Measurements from ENCODE around the gene SMIM32.
A peak's percentile ranks its signal among the peaks of the same experiment; 100 is the strongest.

SMIM32 gene

GRCh38 chr5:136191304-136192014 lies 1.5 kb downstream of the SMIM32 start:
- Histone ChIP-seq H3K27ac (no peak overlapping the region), H3K4me3 (peak overlapping the region in 3 of 7 experiments; percentile 20 to 35 (median 34))

GRCh38 chr5:136190904-136191303 lies 2.1 kb downstream of the SMIM32 start:
- no peak overlapping the region for H3K4me3 ChIP-seq
- no peak overlapping the region for H3K27ac ChIP-seq

GRCh38 chr5:136190091-136190720 lies 2.8 kb downstream of the SMIM32 start:
- Histone ChIP-seq H3K4me3 (no peak overlapping the region), H3K27ac (no peak overlapping the region)

- no peak overlapping the region for H3K27ac ChIP-seq
Observed at GRCh38 chr5:136188859-136189258, 4.1 kb downstream of the SMIM32 start.

GRCh38 chr5:136186796-136187195 lies 6.2 kb downstream of the SMIM32 start:
- Histone ChIP-seq H3K27ac (no peak overlapping the region), H3K4me3 (no peak overlapping the region)

More at GRCh38 chr5:136188859-136189258, 4.1 kb downstream of the SMIM32 start:
- H3K4me3 ChIP-seq = no peak overlapping the region

GRCh38 chr5:136185974-136186665 lies 6.8 kb downstream of the SMIM32 start:
- Histone ChIP-seq H3K27ac (no peak overlapping the region), H3K4me3 (no peak overlapping the region)

- H3K4me3 ChIP-seq = no peak overlapping the region
- no peak overlapping the region for H3K27ac ChIP-seq
Observed at GRCh38 chr5:136182618-136183017, 10.3 kb downstream of the SMIM32 start.

GRCh38 chr5:136174021-136174659 lies 18.8 kb downstream of the SMIM32 start:
- H3K27ac ChIP-seq = no peak overlapping the region

GRCh38 chr5:136169218-136169617 lies 23.7 kb downstream of the SMIM32 start:
- H3K4me3 ChIP-seq = no peak overlapping the region
- H3K27ac ChIP-seq = no peak overlapping the region

More at GRCh38 chr5:136174021-136174659, 18.8 kb downstream of the SMIM32 start:
- H3K4me3 ChIP-seq = no peak overlapping the region

GRCh38 chr5:136166909-136167308 lies 26.1 kb downstream of the SMIM32 start:
- Histone ChIP-seq H3K27ac (no peak overlapping the region), H3K4me3 (no peak overlapping the region)

GRCh38 chr5:136164226-136164625 lies 28.7 kb downstream of the SMIM32 start:
- no peak overlapping the region for H3K4me3 ChIP-seq
- H3K27ac ChIP-seq = no peak overlapping the region

GRCh38 chr5:136162008-136162407 lies 31.0 kb downstream of the SMIM32 start:
- H3K27ac ChIP-seq = no peak overlapping the region

GRCh38 chr5:136159457-136159856 lies 33.5 kb downstream of the SMIM32 start:
- H3K27ac ChIP-seq = no peak overlapping the region

More at GRCh38 chr5:136162008-136162407, 31.0 kb downstream of the SMIM32 start:
- no peak overlapping the region for H3K4me3 ChIP-seq

GRCh38 chr5:136157514-136157913 lies 35.4 kb downstream of the SMIM32 start:
- H3K4me3 ChIP-seq = no peak overlapping the region
- no peak overlapping the region for H3K27ac ChIP-seq

More at GRCh38 chr5:136159457-136159856, 33.5 kb downstream of the SMIM32 start:
- H3K4me3 ChIP-seq = no peak overlapping the region

- no peak overlapping the region for H3K4me3 ChIP-seq
- no peak overlapping the region for H3K27ac ChIP-seq
Observed at GRCh38 chr5:136155761-136156160, 37.2 kb downstream of the SMIM32 start.

- no peak overlapping the region for H3K4me3 ChIP-seq
- no peak overlapping the region for H3K27ac ChIP-seq
Observed at GRCh38 chr5:136155078-136155477, 37.9 kb downstream of the SMIM32 start.

- H3K27ac ChIP-seq = no peak overlapping the region
Observed at GRCh38 chr5:136153581-136154236, 39.3 kb downstream of the SMIM32 start.

GRCh38 chr5:136149891-136150290 lies 43.1 kb downstream of the SMIM32 start:
- Histone ChIP-seq H3K4me3 (no peak overlapping the region), H3K27ac (no peak overlapping the region)

More at GRCh38 chr5:136153581-136154236, 39.3 kb downstream of the SMIM32 start:
- H3K4me3 ChIP-seq = no peak overlapping the region

- no peak overlapping the region for H3K4me3 ChIP-seq
Observed at GRCh38 chr5:136147632-136148031, 45.3 kb downstream of the SMIM32 start.

GRCh38 chr5:136146201-136146600 lies 46.8 kb downstream of the SMIM32 start:
- no peak overlapping the region for H3K27ac ChIP-seq

More at GRCh38 chr5:136147632-136148031, 45.3 kb downstream of the SMIM32 start:
- H3K27ac ChIP-seq = no peak overlapping the region

More at GRCh38 chr5:136146201-136146600, 46.8 kb downstream of the SMIM32 start:
- no peak overlapping the region for H3K4me3 ChIP-seq

All from skin epidermis (tissue), 12 donors.